ENCODE data around the gene ZNF594.
"Not testable (repeated sequence)": the region's sequence is repeated elsewhere in the genome, so short reads cannot be mapped to it uniquely, and the experiment has no call there.

The ZNF594 gene

DNA sequence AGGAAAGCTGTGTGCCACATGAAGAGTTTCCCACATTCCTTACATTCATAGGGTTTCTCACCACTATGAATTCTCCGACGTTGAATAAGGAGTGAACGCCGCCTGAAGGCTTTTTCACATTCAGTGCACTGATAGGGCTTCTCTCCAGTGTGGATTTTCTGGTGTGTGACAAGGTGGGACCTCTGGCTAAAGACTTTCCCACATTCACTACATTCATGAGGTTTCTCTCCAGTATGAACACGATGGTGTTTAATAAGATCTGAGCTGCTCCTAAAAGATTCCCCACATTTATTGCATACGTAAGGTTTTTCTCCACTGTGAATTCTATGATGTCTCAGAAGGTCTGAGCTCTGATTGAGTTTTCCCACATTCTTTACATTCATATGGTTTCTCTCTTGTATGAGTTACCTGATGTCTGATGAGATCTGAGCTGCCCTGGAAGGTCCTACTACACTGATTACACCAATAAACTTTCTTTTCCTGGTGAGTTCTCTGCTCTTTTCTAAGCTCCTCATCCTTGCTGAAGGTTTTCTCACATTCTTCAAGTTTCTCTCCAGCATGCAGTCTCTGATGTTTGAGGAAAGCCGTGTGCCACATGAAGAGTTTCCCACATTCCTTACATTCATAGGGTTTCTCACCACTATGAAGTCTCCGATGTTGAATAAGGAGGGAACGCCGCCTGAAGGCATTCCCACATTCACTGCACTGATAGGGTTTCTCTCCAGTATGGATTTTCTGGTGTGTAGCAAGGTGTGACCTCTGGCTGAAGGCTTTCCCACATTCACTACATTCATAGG, 10.0 kb downstream of the ZNF594 start:
- DNase-seq (ENCODE audit: low read depth), result no peak
- TF ChIP-seq, protein P1, sequence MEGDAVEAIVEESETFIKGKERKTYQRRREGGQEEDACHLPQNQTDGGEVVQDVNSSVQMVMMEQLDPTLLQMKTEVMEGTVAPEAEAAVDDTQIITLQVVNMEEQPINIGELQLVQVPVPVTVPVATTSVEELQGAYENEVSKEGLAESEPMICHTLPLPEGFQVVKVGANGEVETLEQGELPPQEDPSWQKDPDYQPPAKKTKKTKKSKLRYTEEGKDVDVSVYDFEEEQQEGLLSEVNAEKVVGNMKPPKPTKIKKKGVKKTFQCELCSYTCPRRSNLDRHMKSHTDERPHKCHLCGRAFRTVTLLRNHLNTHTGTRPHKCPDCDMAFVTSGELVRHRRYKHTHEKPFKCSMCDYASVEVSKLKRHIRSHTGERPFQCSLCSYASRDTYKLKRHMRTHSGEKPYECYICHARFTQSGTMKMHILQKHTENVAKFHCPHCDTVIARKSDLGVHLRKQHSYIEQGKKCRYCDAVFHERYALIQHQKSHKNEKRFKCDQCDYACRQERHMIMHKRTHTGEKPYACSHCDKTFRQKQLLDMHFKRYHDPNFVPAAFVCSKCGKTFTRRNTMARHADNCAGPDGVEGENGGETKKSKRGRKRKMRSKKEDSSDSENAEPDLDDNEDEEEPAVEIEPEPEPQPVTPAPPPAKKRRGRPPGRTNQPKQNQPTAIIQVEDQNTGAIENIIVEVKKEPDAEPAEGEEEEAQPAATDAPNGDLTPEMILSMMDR (conservative IDR thresholded peaks at IDR 0.05; ENCODE audit: control insufficient read depth, insufficient read depth, low read depth, low read length), result no peak
- H3K4me3 ChIP-seq (ENCODE audit: control insufficient read depth, low read depth, low read length), result no peak overlapping the region

DNA sequence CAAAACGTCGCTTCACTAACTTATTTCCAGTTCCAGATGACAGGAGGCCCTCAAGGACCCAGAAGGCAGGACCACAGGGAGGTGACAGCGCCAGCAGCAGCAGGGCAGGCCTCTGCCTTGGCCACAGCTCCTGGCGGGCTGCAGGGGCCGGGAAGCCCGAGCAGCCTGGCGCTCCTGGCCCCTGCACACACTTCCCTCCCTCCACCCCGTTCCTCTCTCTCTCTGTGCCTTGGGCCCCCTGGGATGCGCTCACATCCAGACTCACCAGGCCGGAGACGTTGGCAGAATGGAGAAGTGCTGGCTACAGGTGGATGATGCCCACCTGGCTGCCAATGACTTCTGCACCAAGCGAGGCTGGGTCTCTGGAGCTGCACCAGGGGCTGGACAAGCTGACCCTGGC, 12.7 kb downstream of the ZNF594 start:
- TF ChIP-seq, protein P1 (conservative IDR thresholded peaks at IDR 0.05; ENCODE audit: control insufficient read depth, insufficient read depth, low read depth, low read length), result no peak
- DNase-seq (ENCODE audit: low read depth), result no peak
- no peak overlapping the region for H3K4me3 ChIP-seq (ENCODE audit: control insufficient read depth, low read depth, low read length)

DNA sequence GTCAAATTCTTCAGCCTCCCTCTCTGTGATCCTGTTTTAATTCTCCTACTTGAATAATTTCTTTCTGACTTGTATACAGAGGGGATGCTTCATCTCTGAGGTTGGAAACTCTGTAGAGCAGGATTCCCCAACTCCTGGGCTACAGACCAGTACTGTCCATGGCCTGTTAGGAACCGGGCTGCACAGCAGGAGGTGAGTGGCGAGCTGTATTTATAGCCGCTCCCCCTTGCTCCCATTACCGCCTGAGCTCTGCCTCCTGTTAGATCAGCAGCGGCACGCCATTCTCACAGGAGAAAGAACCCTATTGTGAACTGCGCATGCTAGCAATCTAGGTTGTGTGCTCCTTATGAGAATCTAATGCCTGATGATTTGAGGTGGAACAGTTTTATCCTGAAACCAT, 16.6 kb downstream of the ZNF594 start:
- not testable (repeated sequence) for DNase-seq (ENCODE audit: low read depth); H3K4me3 ChIP-seq (ENCODE audit: control insufficient read depth, low read depth, low read length)

DNA sequence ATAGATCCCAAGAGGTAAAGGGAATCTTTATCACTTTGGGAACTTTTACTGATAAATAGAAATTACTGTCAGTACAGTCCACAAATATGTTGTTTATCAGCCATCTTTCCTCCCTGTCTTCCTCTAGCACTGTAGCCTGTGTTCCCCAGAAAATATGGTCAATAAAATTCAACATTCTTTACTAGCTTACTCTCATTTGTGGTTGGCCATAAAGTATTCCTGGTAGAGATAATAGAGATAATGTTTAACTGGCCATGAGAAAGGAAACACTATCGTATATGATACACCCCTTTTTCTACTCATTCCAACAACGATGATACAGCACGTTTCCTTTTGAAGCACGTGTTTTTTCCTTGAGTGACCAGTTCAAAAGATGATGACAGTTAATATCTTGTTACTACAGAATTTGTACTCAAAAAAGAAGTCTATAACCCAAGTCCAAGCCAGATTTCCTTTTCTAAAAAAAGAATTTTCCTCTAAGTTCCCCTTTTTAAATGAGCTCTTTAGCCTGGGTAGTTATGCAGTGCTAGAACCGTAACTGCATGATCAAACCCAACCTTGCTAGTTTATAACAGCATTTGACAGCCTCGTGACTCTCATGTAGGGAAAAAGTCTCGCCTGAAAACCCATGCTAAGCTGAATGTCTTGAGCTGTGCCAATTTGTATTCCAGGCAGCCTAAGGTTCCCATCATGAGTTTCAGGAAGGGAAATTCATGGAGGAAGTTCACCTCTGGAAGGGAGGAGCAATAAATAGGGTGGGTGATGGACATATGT, 25.7 kb downstream of the ZNF594 start:
- not testable (repeated sequence) for H3K4me3 ChIP-seq (ENCODE audit: control insufficient read depth, low read depth, low read length); DNase-seq (ENCODE audit: low read depth)

DNA sequence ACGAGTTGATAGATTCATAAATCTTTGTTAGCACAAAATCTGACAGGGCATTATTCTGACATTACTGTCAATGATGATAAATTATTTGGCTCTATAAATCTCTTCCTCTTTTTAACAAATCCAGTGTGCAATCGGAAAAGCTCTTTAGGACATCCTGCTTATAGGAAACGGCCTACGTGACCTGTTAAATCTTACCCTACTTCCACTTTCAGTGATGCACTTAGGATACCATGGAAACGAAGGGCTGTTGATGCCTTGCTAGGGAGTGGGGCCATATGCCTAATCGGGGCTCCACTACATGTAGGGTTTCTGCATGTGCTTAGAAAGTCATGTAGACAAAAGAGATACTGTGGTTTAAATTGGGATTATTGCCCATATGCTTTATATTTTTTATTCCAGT, 27.2 kb downstream of the ZNF594 start:
- DNase-seq (ENCODE audit: low read depth), result no peak

DNA sequence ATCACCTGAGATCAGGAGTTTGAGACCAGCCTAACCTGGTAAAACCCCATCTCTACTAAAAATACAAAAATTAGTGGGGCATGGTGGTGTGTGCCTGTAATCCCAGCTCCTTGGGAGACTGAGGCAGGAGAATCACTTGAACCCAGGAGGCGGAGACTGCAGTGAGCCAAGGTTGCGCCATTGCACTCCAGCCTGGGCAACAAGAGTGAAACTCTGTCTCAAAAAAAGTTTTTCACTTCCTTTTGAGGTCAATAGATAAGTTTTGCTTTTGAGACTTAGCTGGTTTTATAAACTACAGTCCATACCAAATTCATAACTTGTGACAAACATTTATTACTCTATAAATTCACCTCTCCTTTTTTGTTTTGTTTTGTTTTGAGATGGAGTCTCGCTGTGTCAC, 29.9 kb downstream of the ZNF594 start:
- DNase-seq (ENCODE audit: low read depth); H3K4me3 ChIP-seq (ENCODE audit: control insufficient read depth, low read depth, low read length): not testable (repeated sequence)

More for the DNA sequence above, 27.2 kb downstream of the ZNF594 start:
- TF ChIP-seq, protein P1 (conservative IDR thresholded peaks at IDR 0.05; ENCODE audit: control insufficient read depth, insufficient read depth, low read depth, low read length), result no peak
- no peak overlapping the region for H3K4me3 ChIP-seq (ENCODE audit: control insufficient read depth, low read depth, low read length)

DNA sequence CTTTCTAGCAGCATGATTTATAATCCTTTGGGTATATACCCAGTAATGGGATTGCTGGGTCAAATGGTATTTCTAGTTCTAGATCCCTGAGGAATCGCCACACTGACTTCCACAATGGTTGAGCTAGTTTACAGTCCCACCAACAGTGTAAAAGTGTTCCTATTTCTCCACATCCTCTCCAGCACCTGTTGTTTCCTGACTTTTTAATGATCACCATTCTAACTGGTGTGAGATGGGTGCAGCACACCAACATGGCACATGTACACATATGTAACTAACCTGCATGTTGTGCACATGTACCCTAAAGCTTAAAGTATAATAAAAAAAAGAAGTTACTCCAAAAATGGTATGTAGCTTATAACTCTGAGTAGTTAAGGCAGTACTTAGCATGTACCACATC, 31.0 kb downstream of the ZNF594 start:
- DNase-seq (ENCODE audit: low read depth); H3K4me3 ChIP-seq (ENCODE audit: control insufficient read depth, low read depth, low read length): not testable (repeated sequence)

DNA sequence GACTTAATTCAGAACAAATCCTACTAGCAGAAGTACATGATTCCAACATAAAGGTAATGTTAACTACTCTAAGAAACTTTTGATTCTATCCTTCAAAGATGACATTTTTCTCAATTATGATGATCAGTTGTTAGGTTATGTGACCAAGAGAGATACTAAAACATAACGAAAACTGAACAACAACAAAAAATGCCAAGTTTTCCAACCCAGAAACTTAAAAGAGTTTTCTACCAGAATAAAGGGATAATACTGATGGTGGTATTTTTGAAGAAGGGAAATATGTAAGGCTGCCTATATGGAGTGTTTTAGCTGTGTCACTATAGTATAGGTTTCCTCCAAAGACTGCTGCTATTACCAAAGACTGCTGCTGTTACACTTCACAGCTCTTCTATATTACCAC, 45.5 kb downstream of the ZNF594 start:
- not testable (repeated sequence) for DNase-seq (ENCODE audit: low read depth); H3K4me3 ChIP-seq (ENCODE audit: control insufficient read depth, low read depth, low read length)

DNA sequence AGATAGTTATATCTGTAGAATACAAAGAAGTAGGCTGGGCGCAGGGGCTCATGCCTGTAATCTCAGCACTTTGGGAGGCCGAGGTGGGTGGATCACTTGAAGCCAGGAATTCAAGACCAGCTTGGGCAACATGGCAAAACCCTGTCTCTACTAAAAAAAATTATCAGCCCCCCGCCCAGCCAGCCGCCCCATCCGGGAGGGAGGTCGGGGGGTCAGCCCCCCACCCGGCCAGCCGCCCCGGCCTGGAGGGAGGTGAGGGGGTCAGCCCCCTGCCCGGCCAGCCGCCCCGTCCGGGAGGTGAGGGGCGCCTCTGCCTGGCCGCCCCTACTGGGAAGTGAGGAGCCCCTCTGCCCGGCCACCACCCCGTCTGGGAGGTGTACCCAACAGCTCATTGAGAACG, 48.8 kb downstream of the ZNF594 start:
- H3K4me3 ChIP-seq (ENCODE audit: control insufficient read depth, low read depth, low read length); DNase-seq (ENCODE audit: low read depth): not testable (repeated sequence)

DNA sequence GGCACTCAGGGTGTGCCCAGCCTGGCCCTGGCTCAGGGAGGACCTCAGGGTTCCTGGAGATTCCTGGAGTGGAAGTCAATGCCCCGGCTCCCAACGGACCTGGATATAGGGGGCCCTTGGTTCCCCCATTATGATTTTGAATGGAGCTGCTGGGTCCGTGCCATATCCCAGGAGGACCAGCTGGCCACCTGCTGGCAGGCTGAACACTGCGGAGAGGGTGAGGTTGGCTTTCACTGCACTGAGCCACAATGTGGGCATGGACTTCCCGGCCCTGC, 52.3 kb downstream of the ZNF594 start:
- no peak overlapping the region for H3K4me3 ChIP-seq (ENCODE audit: control insufficient read depth, low read depth, low read length)
- no peak for DNase-seq (ENCODE audit: low read depth)
- TF ChIP-seq, protein P1 (conservative IDR thresholded peaks at IDR 0.05; ENCODE audit: control insufficient read depth, insufficient read depth, low read depth, low read length), result no peak

Measured in fibroblast of mammary gland (primary cell).